ENCODE data around the gene TMEM52.

- TF ChIP-seq CTCF (IDR thresholded peaks at IDR 0.05 in 8 of 11, conservative IDR thresholded peaks at IDR 0.05 in 3 of 11) = no peak
- no peak for TF ChIP-seq POLR2A (IDR thresholded peaks at IDR 0.05)
- TF ChIP-seq POLR2AphosphoS5 (IDR thresholded peaks at IDR 0.05) = no peak
These were observed 9.4 kb upstream of the TMEM52 start for GRCh38 chr1:1928231-1929101.

Data from spleen (tissue), 7 donors.